ENCODE results near the gene GRM4.

Gene GRM4

DNA sequence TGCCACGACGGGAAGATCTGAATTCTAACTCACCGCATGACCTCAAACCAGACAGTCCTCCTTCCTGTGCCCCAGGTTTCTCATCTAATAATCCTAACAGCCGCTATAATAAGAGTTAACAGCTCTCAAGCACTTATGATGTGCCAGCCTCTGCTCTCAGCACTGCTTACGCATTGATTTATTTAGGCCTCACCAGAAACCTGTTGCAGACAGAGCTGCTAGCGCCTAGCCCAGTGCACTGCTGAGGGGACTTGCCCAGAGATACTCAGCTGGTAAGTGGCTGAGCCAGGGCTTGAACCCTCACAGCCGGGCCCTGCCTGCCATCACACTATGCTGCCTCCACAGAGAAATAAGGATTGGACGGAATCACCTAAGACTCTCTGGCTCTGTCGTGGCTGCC lies 37.7 kb downstream of the GRM4 start:
- DNase-seq (ENCODE audit: low spot score) = no peak

DNA sequence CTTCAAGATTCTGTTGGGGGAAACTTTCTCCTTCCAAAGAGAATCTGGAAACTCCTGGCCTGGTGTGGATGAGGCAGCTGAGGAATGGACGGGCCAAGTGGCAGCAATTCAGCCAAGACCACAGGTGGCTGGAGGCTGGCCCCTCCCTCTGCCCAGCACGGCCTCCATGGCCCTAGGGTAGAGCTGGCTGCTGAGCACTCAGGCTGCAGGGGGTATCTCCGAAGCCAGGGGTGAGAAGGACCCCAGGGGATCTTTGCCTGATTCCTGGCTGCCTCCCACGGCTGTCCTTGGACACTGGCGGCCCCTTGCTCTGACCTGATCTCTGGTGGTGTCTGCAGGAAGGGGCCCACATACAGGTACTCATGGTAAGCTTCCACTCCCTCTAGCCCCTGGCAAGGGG lies 39.0 kb downstream of the GRM4 start:
- DNase-seq (ENCODE audit: low spot score) = no peak

DNA sequence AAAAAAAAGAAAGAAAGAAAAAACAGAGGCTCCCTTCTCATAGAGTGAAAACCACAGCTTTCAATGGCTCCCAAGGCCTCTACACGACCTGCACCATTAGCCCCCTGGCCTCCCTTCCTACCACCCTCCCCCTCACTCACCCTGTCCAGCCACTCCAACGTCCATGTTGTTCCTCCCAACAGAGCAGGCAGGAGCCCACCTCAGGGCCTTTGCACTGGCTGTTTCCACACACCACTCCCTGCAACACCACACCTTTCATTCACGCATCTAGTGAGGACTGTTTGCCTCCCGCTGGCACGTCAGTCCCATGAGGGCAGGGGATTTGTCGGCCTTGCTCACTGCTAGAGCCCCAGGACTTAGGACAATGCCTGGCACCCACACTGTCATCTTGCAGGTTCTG lies 39.5 kb downstream of the GRM4 start:
- DNase-seq (ENCODE audit: low spot score) = no peak

DNA sequence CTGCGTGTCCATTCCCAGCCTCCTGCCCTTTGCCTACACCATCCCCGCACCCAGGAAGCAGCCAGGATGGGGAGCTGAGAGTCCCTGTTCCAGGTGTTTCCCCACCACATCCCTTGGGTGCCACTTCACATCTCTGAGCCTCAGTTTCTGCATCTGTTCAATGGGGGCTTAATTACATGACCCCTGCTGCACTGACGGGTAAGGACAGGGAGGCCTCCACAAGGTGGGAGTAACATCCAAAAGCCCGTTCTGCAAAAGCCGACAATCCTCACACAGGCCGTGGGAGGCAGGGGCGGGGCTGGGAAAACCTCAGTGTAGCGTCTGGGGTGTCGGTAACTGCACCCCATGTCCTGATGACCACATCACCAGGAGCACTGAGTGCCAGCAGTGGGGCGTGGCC lies 41.3 kb downstream of the GRM4 start:
- no peak for DNase-seq (ENCODE audit: low spot score)

DNA sequence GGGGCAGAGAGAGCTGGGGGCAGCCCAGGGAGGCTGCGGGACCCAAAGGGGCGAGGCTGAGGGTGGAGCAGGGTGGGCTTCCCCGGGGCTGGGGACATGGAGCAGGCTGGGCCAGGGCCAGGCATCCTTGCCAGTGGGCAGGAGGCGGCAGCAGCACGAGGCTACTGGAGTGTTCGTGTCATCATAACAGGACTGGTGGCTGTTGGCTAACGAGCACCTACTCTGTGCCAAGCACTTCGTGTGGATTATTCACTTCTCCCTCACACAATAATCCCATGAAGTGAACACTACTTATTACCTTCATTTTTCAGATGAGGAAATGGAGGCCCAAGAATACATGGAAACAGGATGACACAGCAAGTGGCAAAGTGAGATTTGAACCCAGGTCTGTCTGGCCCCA lies 41.7 kb downstream of the GRM4 start:
- DNase-seq (ENCODE audit: low spot score) = no peak

DNA sequence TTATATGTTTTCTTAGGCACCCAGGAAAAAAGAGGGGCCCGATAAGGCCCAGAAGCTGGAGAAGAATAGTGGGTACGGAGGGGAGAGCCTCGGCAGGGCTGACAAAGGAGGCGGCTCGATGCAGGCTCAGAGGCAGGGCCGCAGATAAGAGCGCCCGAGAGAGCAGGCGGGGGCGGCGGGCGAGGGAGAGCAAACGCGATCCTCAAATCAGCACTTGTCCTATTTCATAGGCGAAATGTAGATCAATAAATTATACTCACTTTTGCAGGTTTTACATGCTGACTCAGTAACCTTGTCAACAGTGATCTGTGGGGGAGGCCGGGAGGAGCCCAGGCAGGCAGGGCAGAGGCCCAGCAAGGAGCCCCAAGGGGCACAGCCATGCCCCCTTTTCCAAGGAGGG lies 42.6 kb downstream of the GRM4 start:
- DNase-seq (ENCODE audit: low spot score) = no peak

DNA sequence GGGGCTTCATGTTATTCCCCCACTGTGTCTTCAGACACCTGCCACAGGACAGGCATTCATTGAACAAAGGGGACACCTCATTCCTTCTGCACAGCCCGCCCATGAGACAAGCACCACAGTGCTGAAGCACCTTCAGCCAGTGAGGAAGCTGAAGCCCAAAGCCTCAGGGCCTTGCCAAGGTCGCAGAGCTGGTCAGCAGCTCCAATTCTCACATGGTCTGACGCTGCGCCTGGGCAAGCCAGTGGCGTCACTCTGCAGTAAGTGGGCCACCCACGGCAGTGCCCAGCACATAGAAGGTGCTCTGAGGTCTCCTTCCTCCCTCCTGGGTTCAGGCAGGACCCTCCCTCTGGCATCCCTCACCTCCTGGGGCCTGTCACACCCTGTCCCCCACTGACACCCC lies 43.2 kb downstream of the GRM4 start:
- DNase-seq (ENCODE audit: low spot score) = no peak

DNA sequence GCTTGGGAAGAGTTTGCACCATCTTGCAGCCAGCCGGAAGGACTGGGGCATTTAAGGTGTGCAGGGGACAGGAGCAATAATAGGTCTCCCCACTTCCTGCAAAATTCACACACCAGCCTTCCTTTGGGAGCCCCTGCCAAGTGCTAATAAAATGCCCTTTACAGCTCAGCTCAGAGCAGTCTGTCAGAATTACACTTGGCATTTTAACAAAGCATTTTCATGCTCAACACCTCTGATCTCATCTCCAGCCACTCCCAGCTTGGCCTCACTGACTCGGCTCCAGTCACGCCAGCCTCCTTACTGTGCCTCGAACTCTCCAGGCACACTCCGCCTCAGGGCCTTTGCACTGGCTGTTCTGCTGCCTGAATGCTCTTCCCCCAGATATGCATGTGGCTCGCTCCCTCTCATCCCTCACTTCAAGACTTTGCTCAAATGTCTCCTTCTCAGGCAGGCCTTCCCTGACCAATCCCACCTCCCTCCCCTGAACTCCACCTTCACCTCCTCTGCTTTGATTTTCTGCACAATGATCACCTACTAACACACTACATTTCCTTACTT lies 43.7 kb downstream of the GRM4 start:
- DNase-seq (ENCODE audit: low spot score) = no peak

DNA sequence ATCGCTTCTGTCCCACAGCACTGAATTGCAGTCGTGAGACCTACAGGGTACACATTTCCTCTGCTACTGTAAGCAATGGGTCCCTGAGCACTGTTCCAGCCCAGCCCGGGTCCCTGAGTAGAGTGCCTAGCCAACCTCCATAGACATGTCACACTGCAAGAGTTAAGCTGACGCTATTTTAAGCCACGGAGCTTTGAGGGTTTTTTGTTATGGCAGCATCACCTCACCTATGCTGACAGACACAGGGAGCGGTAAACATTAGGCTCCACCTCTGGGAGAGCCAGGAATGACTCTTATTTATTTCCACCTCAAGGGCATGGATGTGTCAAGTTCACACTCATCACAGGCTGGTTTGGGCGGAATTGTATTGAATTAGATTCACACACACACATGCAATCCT lies 45.1 kb downstream of the GRM4 start:
- no peak for DNase-seq (ENCODE audit: low spot score)

DNA sequence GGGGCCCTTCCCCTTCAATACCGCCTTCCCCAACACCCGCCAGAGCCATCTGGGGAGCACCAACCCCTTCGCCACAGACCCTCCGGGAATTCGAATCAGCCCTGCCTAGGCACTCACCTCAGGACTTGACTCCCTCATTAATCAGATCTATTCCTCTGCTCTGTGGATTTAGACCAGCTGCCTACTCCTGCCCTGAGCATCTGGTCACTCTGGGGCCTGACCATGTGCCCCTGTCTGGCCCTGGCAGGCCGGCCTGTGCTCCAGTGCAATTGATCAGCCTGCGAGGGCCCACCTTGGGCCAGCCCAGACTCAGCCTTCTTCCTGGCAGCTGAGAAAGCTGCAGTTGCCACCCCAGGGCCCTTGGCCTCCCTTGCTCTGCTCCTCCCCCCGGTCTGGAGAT lies 46.0 kb downstream of the GRM4 start:
- DNase-seq (ENCODE audit: low spot score) = no peak

DNA sequence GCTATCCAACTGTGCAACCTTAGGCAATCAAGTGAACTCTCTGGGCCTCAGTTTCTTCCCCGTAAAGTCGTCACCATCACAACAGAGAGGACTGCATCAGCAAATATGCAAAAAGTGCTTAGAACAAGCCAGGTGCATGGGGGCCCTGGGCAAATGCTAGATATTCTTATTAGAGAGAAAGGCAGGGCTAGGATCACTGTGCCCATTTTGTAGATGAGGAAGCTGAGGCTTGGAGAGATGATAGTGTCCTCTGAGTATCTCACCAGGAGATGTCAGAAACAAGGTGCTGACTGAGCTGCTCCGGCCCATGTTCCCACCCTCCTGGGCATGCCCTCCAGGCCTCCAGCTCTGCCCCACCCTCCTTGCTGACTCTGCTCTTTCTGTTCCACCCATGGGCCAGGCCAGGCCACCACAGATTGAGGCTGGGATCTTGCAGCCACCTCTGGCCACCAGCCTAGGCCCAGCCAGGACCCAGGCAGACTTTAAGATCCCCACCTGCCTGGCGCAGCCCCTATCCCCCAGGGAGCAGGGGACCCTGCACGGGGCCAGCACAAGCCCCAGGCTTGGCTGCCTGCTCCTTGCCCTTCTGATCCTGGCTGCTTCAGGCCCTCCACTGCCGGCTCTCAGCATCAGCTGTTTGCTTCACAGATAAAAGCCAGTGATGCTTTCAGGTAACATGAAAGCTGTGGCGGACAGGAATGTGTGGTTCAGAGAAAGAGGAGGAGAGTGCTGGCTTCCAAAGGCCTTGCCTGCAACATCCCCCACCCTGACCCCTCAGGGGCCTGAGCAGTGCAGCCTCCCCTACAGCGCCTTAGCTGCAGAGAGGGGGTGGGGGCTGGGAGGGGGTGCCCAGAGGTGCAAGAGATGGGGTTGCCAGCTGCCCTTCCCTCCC lies 47.6 kb downstream of the GRM4 start:
- DNase-seq (ENCODE audit: low spot score) = no peak

DNA sequence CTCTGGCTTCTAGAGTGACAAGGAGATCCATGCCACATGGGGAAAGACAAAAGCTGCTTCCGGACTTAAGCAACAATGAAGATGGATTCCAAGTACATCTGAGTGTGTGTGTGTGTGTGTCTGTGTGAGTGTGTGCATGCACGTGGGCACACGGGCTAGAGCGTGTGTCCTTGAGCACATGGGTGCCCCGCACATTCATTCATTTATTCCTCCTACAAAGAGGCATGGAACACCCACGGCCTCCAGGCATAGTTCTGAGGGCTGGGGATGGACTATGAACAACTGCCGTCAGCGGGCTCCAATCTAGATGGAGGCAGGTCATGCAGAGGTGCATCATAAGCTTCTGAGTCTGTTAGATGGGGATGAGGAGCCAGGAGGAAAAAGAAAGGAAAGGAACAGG lies 49.1 kb downstream of the GRM4 start:
- DNase-seq (ENCODE audit: low spot score) = no peak

DNA sequence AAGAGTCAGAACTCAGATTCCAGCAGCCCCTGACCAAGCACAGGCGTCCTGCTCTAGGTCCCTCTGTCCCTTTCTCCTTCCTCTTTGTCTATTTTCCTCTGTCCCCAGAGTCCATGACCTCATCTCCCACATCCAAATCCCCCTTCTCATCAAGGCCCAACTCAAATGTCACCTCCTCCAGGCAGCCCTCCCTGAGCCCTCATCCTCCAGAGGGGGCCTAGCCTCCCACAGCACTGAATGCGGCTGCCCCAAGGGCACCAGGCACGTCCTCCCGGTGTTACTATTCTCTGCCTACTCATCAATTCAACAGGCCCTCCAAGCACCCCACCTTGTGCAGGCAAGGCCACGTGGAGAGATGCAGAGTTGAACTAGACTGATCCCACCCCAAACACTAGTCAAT lies 49.7 kb downstream of the GRM4 start:
- no peak for DNase-seq (ENCODE audit: low spot score)

DNA sequence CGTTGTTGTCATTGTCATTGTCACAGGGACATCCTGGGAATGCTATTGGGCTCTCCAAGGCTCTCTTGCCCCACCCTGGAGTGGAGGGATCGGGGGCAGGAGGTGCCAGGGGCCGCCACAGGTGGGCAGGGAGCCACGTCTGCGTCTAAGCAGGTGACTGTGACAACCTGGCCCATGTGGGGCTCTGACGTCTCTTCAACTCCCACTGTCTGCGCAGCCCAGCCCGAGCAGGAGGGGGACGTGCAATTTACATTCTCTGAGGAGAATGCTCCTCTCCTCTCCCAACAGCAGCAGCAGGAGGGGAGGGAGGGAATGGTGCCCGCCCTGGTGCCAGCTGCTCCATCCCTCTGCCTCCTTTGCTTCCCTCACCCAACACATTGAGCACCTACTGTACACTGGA lies 50.1 kb downstream of the GRM4 start:
- DNase-seq (ENCODE audit: low spot score) = no peak

DNA sequence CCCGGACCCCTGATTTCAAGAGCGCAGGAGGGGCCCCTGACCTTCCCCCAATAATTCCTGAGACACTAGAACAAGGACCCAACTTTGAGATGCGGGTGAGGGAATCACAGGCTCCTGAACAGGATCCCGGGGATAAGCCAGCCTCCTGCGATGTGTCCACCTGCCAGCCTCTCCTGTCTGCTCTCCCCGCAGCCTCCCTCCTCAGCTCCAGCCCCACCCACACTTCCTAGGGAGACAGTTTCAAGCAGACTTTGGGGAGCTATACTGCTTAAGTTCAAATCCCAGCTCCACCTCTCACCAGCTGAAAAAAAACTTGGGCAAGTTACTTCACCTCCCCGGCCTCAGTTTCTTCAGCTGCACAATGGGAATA lies 50.8 kb downstream of the GRM4 start:
- no peak for DNase-seq (ENCODE audit: low spot score)

DNA sequence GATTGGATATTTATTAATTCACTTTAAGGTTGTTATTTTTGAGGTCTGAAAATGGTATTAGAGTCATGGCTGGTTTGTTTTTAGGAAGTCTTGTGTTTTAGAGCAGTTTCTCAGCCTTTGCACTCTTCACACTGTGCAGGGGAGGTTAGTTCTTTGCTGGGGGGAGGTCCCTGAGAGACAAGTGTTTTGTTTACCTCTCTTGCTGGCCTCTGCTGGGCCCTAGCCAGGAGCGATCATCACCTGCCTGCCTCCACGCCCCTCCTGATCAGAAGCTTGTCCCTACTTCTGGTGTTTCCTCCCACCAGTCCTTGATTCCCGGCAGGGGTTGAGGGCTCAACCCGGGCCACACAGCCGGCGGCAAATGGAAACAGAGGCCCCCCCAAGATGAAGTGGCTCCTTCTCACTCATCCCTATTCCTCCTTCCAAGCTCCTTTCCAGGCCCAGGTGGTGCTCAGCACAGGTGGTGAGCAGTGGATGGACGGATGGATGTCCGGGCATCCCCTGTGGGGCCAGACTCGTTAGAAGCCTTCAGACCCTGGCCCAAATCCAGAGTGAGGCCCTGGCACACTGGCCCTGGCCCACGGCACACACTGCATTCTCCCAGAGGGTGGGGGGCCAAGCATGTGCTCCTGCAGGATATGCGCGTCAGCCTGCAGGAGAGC lies 51.3 kb downstream of the GRM4 start:
- DNase-seq (ENCODE audit: low spot score) = no peak

DNA sequence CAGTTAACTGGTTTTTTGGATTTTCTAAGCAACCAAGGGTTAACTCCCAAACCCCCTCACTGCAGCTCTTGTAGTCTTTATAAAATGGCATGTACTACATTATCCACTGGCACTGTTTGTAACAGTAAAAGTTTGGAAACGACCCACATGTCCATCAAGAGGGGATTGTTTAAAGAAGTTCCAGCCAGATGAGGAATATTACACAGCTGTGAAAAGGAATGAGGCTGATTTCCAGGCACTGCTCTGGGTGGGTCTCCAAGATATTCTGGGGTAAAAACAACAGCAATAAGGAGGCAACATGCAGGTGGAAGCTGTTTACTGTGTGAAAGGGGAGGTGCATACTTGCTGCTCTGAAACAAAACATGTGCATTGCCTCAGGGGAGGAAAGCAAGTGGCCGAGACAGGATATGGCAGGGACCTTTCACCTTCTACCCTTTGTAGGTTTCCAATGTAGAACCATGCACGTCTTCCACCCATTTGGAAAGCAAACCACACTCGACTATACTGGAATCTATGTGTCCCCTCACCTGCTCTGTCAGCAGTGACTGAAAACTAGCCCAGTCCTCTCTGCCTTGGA lies 51.9 kb downstream of the GRM4 start:
- no peak for DNase-seq (ENCODE audit: low spot score)

DNA sequence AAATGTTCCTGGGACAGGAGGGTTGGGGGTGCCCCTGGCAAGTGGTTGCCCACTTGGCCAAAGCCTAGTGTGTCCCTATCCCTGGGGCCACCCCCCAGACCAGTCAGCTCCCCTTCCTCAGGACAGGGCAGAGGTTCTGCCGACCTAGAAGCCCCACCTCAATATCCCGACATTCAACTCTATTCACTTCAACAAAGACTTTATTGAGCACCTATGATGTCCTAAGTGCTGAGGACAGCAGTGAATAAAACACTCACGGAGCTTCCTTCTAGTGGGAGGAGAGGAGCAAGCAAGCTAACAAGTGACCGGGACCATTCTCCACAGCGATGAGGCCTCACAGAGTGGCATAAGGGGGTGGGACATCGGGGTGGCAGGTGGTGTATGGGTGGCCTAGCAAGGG lies 52.7 kb downstream of the GRM4 start:
- DNase-seq (ENCODE audit: low spot score) = no peak

DNA sequence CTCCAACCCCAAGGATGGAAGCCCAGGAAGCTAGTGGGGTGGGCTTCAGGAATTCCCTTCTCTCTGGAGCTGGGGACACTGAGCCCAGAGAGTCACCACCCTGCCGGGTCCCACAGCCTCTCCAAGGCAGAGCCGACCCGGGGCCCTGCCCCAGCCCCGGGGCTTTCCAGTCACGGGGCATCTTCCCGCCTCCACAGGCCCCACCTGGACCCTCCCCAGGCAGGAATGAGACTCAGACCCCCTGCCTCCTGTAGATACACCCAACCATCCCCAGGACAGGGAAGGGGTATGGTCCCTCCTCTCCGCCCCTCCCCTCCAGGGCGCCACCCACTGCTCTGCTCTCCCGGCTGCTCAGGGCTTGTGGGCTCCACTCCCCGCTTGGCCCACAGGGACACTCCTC lies 53.3 kb downstream of the GRM4 start:
- DNase-seq (ENCODE audit: low spot score) = no peak

DNA sequence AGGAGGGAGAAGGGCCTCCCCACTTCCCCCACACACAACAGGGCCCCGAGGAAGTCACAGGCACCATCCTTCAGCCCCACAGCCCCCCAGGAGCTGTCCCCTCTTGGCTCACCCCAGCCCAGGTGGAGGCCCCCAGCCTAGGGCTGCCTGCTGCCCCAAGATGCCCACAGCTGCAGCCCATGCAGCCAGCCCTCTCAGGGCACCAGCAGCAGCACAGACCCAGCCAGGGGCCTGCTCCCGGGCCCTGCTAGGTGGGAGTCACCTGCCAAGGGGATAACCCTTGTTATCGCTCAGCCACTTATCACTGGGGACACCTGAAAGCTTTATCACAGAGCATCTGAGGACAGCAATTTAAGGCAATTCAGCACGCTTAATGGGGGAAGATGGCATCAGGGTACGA lies 55.0 kb downstream of the GRM4 start:
- DNase-seq (ENCODE audit: low spot score) = no peak

DNA sequence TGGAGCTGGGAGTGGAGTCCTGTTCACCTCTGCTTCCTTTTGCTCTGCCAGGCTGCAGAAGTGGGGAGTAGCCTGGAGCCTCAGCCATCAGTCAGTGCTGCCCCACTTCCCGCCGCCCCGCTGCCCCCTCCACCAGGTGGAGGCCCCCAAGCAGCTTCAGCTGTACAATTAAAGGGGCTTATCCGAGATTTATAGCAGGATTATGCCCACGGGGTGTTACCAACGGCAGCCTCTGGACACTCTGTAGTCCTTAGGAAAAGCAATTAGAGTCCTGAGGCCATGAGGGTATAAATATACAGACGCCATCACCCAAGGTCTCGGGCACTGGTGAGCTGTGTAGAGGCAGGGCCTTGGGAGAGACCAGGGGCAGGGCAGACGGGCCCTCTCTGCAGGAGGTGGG lies 55.4 kb downstream of the GRM4 start:
- DNase-seq (ENCODE audit: low spot score) = no peak

DNA sequence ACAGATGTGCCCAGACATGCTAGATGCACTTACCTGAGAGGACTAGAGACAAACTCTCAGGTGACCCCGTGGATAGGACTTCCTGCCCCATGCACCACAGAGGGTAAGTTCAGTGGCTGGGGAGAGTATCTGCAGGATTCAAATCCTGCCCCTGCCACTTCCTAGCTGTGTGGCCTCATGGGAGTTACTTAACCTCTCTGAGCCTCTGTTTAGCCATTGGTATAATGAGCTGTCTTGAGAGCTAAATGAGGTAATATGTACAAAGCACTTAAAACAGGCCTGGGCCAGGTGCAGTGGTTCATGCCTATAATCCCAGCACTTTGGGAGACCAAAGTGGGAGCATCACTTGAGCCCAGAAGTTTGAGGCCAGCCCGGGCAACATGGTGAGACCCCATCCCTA lies 59.3 kb downstream of the GRM4 start:
- no peak for DNase-seq (ENCODE audit: low spot score)

DNA sequence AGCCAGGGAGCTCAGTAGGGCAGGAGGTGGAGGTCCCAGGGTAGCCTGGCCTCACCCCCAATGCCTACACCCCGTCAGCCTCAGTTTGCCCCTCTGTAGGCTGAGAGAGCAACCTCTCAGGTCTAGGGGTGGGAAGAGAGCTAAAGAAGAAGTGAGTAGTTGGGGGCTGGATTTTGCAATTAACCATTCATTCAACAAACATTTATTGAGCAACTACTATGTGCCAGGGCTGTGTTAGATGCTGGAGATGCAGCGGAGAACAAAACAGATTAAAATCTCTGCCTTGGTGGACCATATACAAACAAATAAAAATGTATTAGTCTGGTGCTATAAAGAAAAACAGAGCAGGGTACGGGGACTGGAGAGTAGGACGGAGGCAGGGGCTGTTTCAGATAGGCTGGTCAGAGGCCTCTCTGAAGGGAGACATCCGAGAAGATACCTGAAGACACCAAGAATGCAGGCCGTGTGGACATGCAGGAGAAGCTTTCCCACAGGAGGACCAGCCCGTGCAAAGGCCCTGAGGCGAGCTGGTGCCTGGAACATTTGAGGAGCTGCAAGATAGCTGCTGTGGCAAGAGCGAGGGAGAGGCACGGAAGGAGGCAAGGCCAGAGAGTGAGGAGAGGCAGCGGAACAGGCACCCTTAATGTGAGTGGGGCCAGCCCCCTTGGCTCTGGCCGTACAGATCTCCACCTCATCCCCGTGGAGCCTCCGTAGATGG lies 60.3 kb downstream of the GRM4 start:
- DNase-seq (ENCODE audit: low spot score) = no peak
